Measurements from ENCODE around the gene RHEBL1. TPM values are rescaled to one million over a fixed set of nuclear protein-coding genes. Genes with fewer than 3 reads are reported as not detected.

RHEBL1 gene
- total and polyA plus RNA-seq, 4 donors = 0.55 to 2.4 (median 1.2) TPM

GRCh38 chr12:49043856-49044258 lies 25.9 kb downstream of the RHEBL1 start:
- H3K4me1 ChIP-seq (ENCODE audit: control insufficient read depth in 1 of 2, insufficient read depth in 2 of 2, low read length in 2 of 2) = no peaks in the 10 kb centered on the region
- H3K9me3 ChIP-seq (ENCODE audit: control insufficient read depth, low read length) = no peaks in the 10 kb centered on the region
- DNase-seq = peak; percentile 82 to 89
- H3K27me3 ChIP-seq (ENCODE audit: control insufficient read depth in 1 of 2, insufficient read depth in 2 of 2, low read length in 1 of 2) = no peaks in the 10 kb centered on the region
- WGBS, 2 donors = 53 to 61% methylated on average over 11 of the region's 11 CpGs
- ATAC-seq (ENCODE audit: low FRiP score) = peak; percentile 30
- intact Hi-C loops (cut with DNase I) = no loop called here
- no peak overlapping the region for H3K27ac ChIP-seq (ENCODE audit: low read depth in 1 of 2, low read length in 2 of 2)
- H3K4me3 ChIP-seq (ENCODE audit: low read length in 2 of 2) = no peak overlapping the region
- H3K36me3 ChIP-seq (ENCODE audit: control insufficient read depth in 1 of 2, insufficient read depth in 2 of 2, low read length in 1 of 2) = peaks cover 0 to 26% of the 10 kb centered on the region in 2 donors

- Histone ChIP-seq H3K27me3 (ENCODE audit: control insufficient read depth in 1 of 2, insufficient read depth in 2 of 2, low read length in 1 of 2) (no peaks in the 10 kb centered on the region), H3K36me3 (ENCODE audit: control insufficient read depth in 1 of 2, insufficient read depth in 2 of 2, low read length in 1 of 2) (peaks cover 0 to 29% of the 10 kb centered on the region in 2 donors), H3K27ac (ENCODE audit: low read depth in 1 of 2, low read length in 2 of 2) (no peak overlapping the region), H3K4me1 (ENCODE audit: control insufficient read depth in 1 of 2, insufficient read depth in 2 of 2, low read length in 2 of 2) (no peaks in the 10 kb centered on the region), H3K4me3 (ENCODE audit: low read length in 2 of 2) (no peak overlapping the region), H3K9me3 (ENCODE audit: control insufficient read depth, low read length) (no peaks in the 10 kb centered on the region)
- ATAC-seq (ENCODE audit: low FRiP score) = no peak
- intact Hi-C loops (cut with DNase I) = no loop called here
- peak in 1 of 2 donors; percentile 36 for DNase-seq
- 92 to 96% methylated on average over 4 of the region's 4 CpGs for WGBS, 2 donors
Measured at GRCh38 chr12:49043241-49043640, 26.5 kb downstream of the RHEBL1 start.

- H3K4me3 ChIP-seq (ENCODE audit: low read length in 2 of 2) = no peak overlapping the region
- H3K27me3 ChIP-seq (ENCODE audit: control insufficient read depth in 1 of 2, insufficient read depth in 2 of 2, low read length in 1 of 2) = no peaks in the 10 kb centered on the region
- H3K36me3 ChIP-seq (ENCODE audit: control insufficient read depth in 1 of 2, insufficient read depth in 2 of 2, low read length in 1 of 2) = peaks cover 0 to 31% of the 10 kb centered on the region in 2 donors
- H3K9me3 ChIP-seq (ENCODE audit: control insufficient read depth, low read length) = no peaks in the 10 kb centered on the region
- no peaks in the 10 kb centered on the region for H3K4me1 ChIP-seq (ENCODE audit: control insufficient read depth in 1 of 2, insufficient read depth in 2 of 2, low read length in 2 of 2)
- no peak for ATAC-seq (ENCODE audit: low FRiP score)
- no peak overlapping the region for H3K27ac ChIP-seq (ENCODE audit: low read depth in 1 of 2, low read length in 2 of 2)
- WGBS, 2 donors = 84 to 86% methylated on average over 18 of the region's 18 CpGs
- peak in 1 of 2 donors; percentile 29 for DNase-seq
- intact Hi-C loops (cut with DNase I) = no loop called here
Measured at GRCh38 chr12:49041881-49042484, 27.8 kb downstream of the RHEBL1 start.

GRCh38 chr12:49041036-49041880 lies 28.5 kb downstream of the RHEBL1 start:
- no peak for ATAC-seq (ENCODE audit: low FRiP score)
- 90 to 91% methylated on average over 31 of the region's 31 CpGs for WGBS, 2 donors
- DNase-seq = peak; percentile 43 to 67
- H3K4me1 ChIP-seq (ENCODE audit: control insufficient read depth in 1 of 2, insufficient read depth in 2 of 2, low read length in 2 of 2) = no peaks in the 10 kb centered on the region
- H3K27ac ChIP-seq (ENCODE audit: low read depth in 1 of 2, low read length in 2 of 2) = no peak overlapping the region
- no peaks in the 10 kb centered on the region for H3K27me3 ChIP-seq (ENCODE audit: control insufficient read depth in 1 of 2, insufficient read depth in 2 of 2, low read length in 1 of 2)
- H3K36me3 ChIP-seq (ENCODE audit: control insufficient read depth in 1 of 2, insufficient read depth in 2 of 2, low read length in 1 of 2) = peaks cover 0 to 32% of the 10 kb centered on the region in 2 donors
- no peaks in the 10 kb centered on the region for H3K9me3 ChIP-seq (ENCODE audit: control insufficient read depth, low read length)
- no peak overlapping the region for H3K4me3 ChIP-seq (ENCODE audit: low read length in 2 of 2)
- intact Hi-C loops (cut with DNase I) = no loop called here

- H3K9me3 ChIP-seq (ENCODE audit: control insufficient read depth, low read length) = no peaks in the 10 kb centered on the region
- ATAC-seq (ENCODE audit: low FRiP score) (no peak), DNase-seq (peak in 1 of 2 donors; percentile 68)
- intact Hi-C loops (cut with DNase I) = no loop called here
- 86 to 90% methylated on average over 14 of the region's 14 CpGs for WGBS, 2 donors
- H3K27ac ChIP-seq (ENCODE audit: low read depth in 1 of 2, low read length in 2 of 2) = no peak overlapping the region
- H3K4me1 ChIP-seq (ENCODE audit: control insufficient read depth in 1 of 2, insufficient read depth in 2 of 2, low read length in 2 of 2) = no peaks in the 10 kb centered on the region
- H3K36me3 ChIP-seq (ENCODE audit: control insufficient read depth in 1 of 2, insufficient read depth in 2 of 2, low read length in 1 of 2) = peaks cover 0 to 27% of the 10 kb centered on the region in 2 donors
- no peak overlapping the region for H3K4me3 ChIP-seq (ENCODE audit: low read length in 2 of 2)
- no peaks in the 10 kb centered on the region for H3K27me3 ChIP-seq (ENCODE audit: control insufficient read depth in 1 of 2, insufficient read depth in 2 of 2, low read length in 1 of 2)
Measured at GRCh38 chr12:49040364-49040855, 29.4 kb downstream of the RHEBL1 start.

- H3K4me1 ChIP-seq (ENCODE audit: control insufficient read depth in 1 of 2, insufficient read depth in 2 of 2, low read length in 2 of 2) = no peaks in the 10 kb centered on the region
- peak; percentile 42 to 64 for DNase-seq
- H3K36me3 ChIP-seq (ENCODE audit: control insufficient read depth in 1 of 2, insufficient read depth in 2 of 2, low read length in 1 of 2) = peaks cover 0 to 26% of the 10 kb centered on the region in 2 donors
- no peaks in the 10 kb centered on the region for H3K27me3 ChIP-seq (ENCODE audit: control insufficient read depth in 1 of 2, insufficient read depth in 2 of 2, low read length in 1 of 2)
- intact Hi-C loops (cut with DNase I) = no loop called here
- H3K27ac ChIP-seq (ENCODE audit: low read depth in 1 of 2, low read length in 2 of 2) = no peak overlapping the region
- WGBS, 2 donors = 91% methylated on average over 30 of the region's 30 CpGs
- ATAC-seq (ENCODE audit: low FRiP score) = no peak
- H3K4me3 ChIP-seq (ENCODE audit: low read length in 2 of 2) = no peak overlapping the region
- H3K9me3 ChIP-seq (ENCODE audit: control insufficient read depth, low read length) = no peaks in the 10 kb centered on the region
Measured at GRCh38 chr12:49039421-49040363, 30.1 kb downstream of the RHEBL1 start.

GRCh38 chr12:49038291-49038955 lies 31.4 kb downstream of the RHEBL1 start:
- Histone ChIP-seq H3K27me3 (ENCODE audit: control insufficient read depth in 1 of 2, insufficient read depth in 2 of 2, low read length in 1 of 2) (no peaks in the 10 kb centered on the region), H3K36me3 (ENCODE audit: control insufficient read depth in 1 of 2, insufficient read depth in 2 of 2, low read length in 1 of 2) (peaks cover 0 to 27% of the 10 kb centered on the region in 2 donors), H3K4me3 (ENCODE audit: low read length in 2 of 2) (no peak overlapping the region), H3K4me1 (ENCODE audit: control insufficient read depth in 1 of 2, insufficient read depth in 2 of 2, low read length in 2 of 2) (no peaks in the 10 kb centered on the region), H3K27ac (ENCODE audit: low read depth in 1 of 2, low read length in 2 of 2) (no peak overlapping the region), H3K9me3 (ENCODE audit: control insufficient read depth, low read length) (no peaks in the 10 kb centered on the region)
- WGBS, 2 donors = 87 to 88% methylated on average over 20 of the region's 20 CpGs
- intact Hi-C loops (cut with DNase I) = no loop called here
- DNase-seq = peak in 1 of 2 donors; percentile 32
- ATAC-seq (ENCODE audit: low FRiP score) = no peak

GRCh38 chr12:49037947-49038237 lies 31.9 kb downstream of the RHEBL1 start:
- intact Hi-C loops (cut with DNase I) = no loop called here
- H3K36me3 ChIP-seq (ENCODE audit: control insufficient read depth in 1 of 2, insufficient read depth in 2 of 2, low read length in 1 of 2) = peaks cover 0 to 26% of the 10 kb centered on the region in 2 donors
- WGBS, 2 donors = 87 to 89% methylated on average over 7 of the region's 7 CpGs
- DNase-seq (peak in 1 of 2 donors; percentile 31), ATAC-seq (ENCODE audit: low FRiP score) (no peak)
- H3K27ac ChIP-seq (ENCODE audit: low read depth in 1 of 2, low read length in 2 of 2) = no peak overlapping the region
- H3K9me3 ChIP-seq (ENCODE audit: control insufficient read depth, low read length) = no peaks in the 10 kb centered on the region
- no peak overlapping the region for H3K4me3 ChIP-seq (ENCODE audit: low read length in 2 of 2)
- no peaks in the 10 kb centered on the region for H3K27me3 ChIP-seq (ENCODE audit: control insufficient read depth in 1 of 2, insufficient read depth in 2 of 2, low read length in 1 of 2)
- no peaks in the 10 kb centered on the region for H3K4me1 ChIP-seq (ENCODE audit: control insufficient read depth in 1 of 2, insufficient read depth in 2 of 2, low read length in 2 of 2)

Measured in aorta (tissue), 5 donors.